Stimulated activated CD8-positive, alpha-beta memory T cell treated with anti-CD3 and anti-CD28 coated beads, Interleukin-4, amount 100 ng/mL, for 4 hours (primary cell): Measurements from ENCODE around the gene ZMYND11.

Experiments
- DNase-seq, 2 donors: peaks; one replicate each; pipeline ENCODE4 v3.0.0-alpha.2; 2020; ENCODE audit warnings: low read depth in 2 of 2, low spot score in 1 of 2

The ZMYND11 gene

GRCh38 chr10:191703-192518 lies 56.7 kb downstream of the ZMYND11 start:
- no peak for DNase-seq

GRCh38 chr10:194281-194680 lies 59.0 kb downstream of the ZMYND11 start:
- DNase-seq: no peak

- DNase-seq: no peak
These were observed 65.2 kb downstream of the ZMYND11 start for GRCh38 chr10:200405-200804.

- DNase-seq: no peak
These were observed 66.1 kb downstream of the ZMYND11 start for GRCh38 chr10:201328-201771.

GRCh38 chr10:208616-209015 lies 73.4 kb downstream of the ZMYND11 start:
- DNase-seq: no peak

- DNase-seq: no peak
These were observed 74.1 kb downstream of the ZMYND11 start for GRCh38 chr10:209357-209756.

- DNase-seq: no peak
These were observed 75.0 kb downstream of the ZMYND11 start for GRCh38 chr10:210297-210696.

- DNase-seq: no peak
These were observed 80.2 kb downstream of the ZMYND11 start for GRCh38 chr10:215444-215843.

- no peak for DNase-seq
These were observed 83.5 kb downstream of the ZMYND11 start for GRCh38 chr10:218798-219197.

GRCh38 chr10:219731-220472 lies 84.6 kb downstream of the ZMYND11 start:
- no peak for DNase-seq

- DNase-seq: no peak
These were observed 89.3 kb downstream of the ZMYND11 start for GRCh38 chr10:224571-224970.

GRCh38 chr10:226018-226417 lies 90.8 kb downstream of the ZMYND11 start:
- no peak for DNase-seq

GRCh38 chr10:227014-227413 lies 91.8 kb downstream of the ZMYND11 start:
- no peak for DNase-seq

GRCh38 chr10:228366-228765 lies 93.1 kb downstream of the ZMYND11 start:
- DNase-seq: no peak

GRCh38 chr10:230758-231157 lies 95.5 kb downstream of the ZMYND11 start:
- DNase-seq: no peak

GRCh38 chr10:232061-232460 lies 96.8 kb downstream of the ZMYND11 start:
- DNase-seq: no peak

- DNase-seq: no peak
These were observed 97.6 kb downstream of the ZMYND11 start for GRCh38 chr10:232878-233277.

- DNase-seq: no peak
These were observed 99.6 kb downstream of the ZMYND11 start for GRCh38 chr10:234708-235406.

- no peak for DNase-seq
These were observed 100.7 kb downstream of the ZMYND11 start for GRCh38 chr10:235915-236314.

- DNase-seq: no peak
These were observed 103.9 kb downstream of the ZMYND11 start for GRCh38 chr10:239109-239508.

GRCh38 chr10:241451-241850 lies 106.2 kb downstream of the ZMYND11 start:
- DNase-seq: no peak
